Measurements from ENCODE around the gene TALDO1.

TALDO1 gene

DNA sequence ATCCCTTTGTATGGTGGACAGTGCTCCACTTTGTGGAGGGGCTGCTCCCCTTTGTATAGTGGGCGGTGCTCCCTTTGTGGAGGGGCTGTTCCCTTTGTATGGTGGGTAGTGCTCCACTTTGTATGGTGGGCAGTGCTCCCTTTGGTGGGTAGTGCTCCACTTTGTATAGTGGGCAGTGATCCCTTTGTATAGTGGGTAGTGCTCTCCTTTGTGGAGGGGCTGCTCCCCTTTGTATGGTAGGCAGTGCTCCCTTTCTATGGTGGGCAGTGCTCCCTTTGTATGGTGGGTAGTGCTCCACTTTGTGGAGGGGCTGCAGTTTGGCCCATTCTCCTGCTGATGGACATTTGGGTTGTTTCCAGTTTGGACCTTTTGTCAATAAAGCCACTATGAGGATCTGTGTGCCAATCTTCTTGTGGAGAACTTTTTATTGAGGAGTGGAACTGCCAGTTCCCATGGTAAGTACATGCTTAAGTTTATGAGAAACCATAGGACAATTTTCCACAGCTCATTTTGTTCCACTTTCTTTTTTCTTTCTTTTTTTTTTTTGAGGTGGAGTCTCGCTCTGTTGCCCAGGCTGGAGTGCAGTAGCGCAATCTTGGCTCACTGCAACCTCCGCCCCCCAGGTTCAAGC, 4.6 kb upstream of the TALDO1 start:
- Histone ChIP-seq H3K27ac (ENCODE audit: low read depth, low read length) (peak overlapping the region; percentile 41; the same call in 1 of the 2 replicates), H3K4me1 (ENCODE audit: insufficient read depth, low read length) (peaks cover 10% of the 10 kb centered on the region; the same call in 1 of the 2 replicates), H3K9ac (ENCODE audit: low read depth, low read length) (no peak overlapping the region; the same call in 1 of the 2 replicates), H3K27me3 (ENCODE audit: insufficient read depth, low read length) (no peaks in the 10 kb centered on the region), H3K9me3 (ENCODE audit: insufficient read depth, low read depth, low read length) (no peaks in the 10 kb centered on the region), H3K36me3 (ENCODE audit: insufficient read depth, low read length) (no peaks in the 10 kb centered on the region), H3K4me3 (ENCODE audit: low read length) (no peak overlapping the region)
- WGBS, result 85% methylated on average over 4 of the region's 4 CpGs

DNA sequence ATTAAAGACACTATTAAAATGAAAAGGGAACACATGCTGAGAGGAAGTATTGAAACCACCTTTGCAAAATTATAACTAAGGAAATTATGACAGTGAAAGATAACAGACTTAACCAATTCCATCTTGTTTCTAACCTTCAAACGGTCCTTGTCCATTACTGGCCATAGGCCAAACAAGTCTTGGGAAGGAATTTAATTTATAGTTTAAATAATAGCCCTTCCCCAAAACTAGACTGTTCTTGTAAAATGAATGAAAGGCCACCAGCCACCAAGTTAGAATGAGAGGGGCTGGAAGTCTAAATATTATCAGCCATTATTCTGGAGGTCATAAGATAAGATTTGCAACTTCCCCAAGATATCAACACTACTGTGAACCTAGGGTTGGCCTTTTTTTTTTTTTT, 1.8 kb upstream of the TALDO1 start:
- no peak overlapping the region for H3K4me3 ChIP-seq (ENCODE audit: low read length)
- H3K9ac ChIP-seq (ENCODE audit: low read depth, low read length), result no peak overlapping the region
- no peaks in the 10 kb centered on the region for H3K9me3 ChIP-seq (ENCODE audit: insufficient read depth, low read depth, low read length)
- H3K27me3 ChIP-seq (ENCODE audit: insufficient read depth, low read length), result no peaks in the 10 kb centered on the region
- peaks cover 17% of the 10 kb centered on the region; the same call in 1 of the 2 replicates for H3K4me1 ChIP-seq (ENCODE audit: insufficient read depth, low read length)
- H3K36me3 ChIP-seq (ENCODE audit: insufficient read depth, low read length), result no peaks in the 10 kb centered on the region
- no CpG with 5 or more reads among the region's 1 CpG for WGBS
- H3K27ac ChIP-seq (ENCODE audit: low read depth, low read length), result no peak overlapping the region

DNA sequence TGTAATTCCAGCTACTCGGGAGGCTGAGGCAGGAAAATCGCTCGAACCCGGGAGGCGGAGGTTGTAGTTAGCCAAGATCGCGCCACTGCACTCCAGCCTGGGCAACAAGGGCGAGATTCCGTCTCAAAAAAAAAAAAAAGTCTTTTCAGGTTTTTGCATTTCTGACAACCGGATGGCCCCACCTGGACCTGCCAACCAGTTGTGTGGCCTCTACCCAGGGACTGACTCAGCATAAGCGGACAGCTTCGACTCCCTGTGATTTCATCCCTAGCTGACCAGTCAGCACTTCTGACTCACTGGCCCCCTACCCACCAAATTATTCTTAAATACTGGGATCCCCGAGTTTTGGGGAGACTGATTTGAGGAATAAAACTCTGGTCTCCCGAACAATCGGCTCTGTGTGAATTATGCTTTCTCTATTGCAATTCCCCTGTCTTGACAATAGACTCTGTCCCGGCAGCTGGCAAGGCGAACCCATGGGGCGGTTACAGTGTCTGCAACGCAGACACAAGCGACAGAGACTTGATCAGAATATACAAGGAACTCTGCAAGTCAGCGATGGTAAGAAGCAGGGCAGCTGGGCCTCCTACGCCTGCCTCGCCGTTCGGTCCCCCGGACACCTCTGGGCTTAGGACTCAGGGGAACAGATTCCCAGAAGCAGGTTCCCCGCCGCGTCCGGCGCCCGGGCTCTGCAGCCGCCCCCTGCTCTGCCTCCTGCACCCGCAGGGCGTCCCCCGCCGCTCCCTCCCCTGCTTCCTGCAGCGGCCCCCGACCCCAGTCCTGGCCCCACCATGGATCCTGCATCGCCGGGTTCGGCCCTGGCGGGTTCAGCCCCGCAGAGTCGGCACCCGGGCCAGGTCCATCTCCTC, 741 bp upstream of the TALDO1 start:
- peak overlapping the region; percentile 80 for H3K4me3 ChIP-seq (ENCODE audit: low read length)
- H3K27ac ChIP-seq (ENCODE audit: low read depth, low read length), result peak overlapping the region; percentile 93
- no peaks in the 10 kb centered on the region for H3K36me3 ChIP-seq (ENCODE audit: insufficient read depth, low read length)
- no peaks in the 10 kb centered on the region for H3K9me3 ChIP-seq (ENCODE audit: insufficient read depth, low read depth, low read length)
- WGBS, result 23% methylated on average over 46 of the region's 46 CpGs
- H3K4me1 ChIP-seq (ENCODE audit: insufficient read depth, low read length), result peaks cover 17% of the 10 kb centered on the region; the same call in 1 of the 2 replicates
- peak overlapping the region; percentile 80 for H3K9ac ChIP-seq (ENCODE audit: low read depth, low read length)
- no peaks in the 10 kb centered on the region for H3K27me3 ChIP-seq (ENCODE audit: insufficient read depth, low read length)

DNA sequence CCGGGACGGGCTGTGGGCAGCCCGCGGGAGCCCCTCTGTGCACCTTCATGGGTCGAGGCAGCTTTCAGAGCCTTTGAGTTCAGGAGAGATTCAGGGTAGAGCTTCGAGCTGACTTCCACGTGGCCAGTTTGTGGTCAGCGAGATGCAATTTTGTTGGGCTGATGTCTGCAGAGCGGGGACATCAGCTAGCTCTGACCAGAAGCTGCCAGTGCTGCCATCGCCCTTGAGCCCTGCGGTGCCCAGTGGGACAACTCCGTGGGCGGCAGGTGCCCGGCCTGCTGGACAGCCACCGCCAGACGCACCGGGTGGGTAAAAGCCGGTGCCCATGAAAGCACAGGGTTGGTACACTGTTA, 719 bp downstream of the TALDO1 start:
- peaks cover 17% of the 10 kb centered on the region; the same call in 1 of the 2 replicates for H3K4me1 ChIP-seq (ENCODE audit: insufficient read depth, low read length)
- H3K9ac ChIP-seq (ENCODE audit: low read depth, low read length), result peak overlapping the region; percentile 80
- H3K9me3 ChIP-seq (ENCODE audit: insufficient read depth, low read depth, low read length), result no peaks in the 10 kb centered on the region
- peak overlapping the region; percentile 73 for H3K27ac ChIP-seq (ENCODE audit: low read depth, low read length)
- 10% methylated on average over 18 of the region's 18 CpGs for WGBS
- H3K27me3 ChIP-seq (ENCODE audit: insufficient read depth, low read length), result no peaks in the 10 kb centered on the region
- peaks cover 6% of the 10 kb centered on the region; the same call in 1 of the 2 replicates for H3K36me3 ChIP-seq (ENCODE audit: insufficient read depth, low read length)
- H3K4me3 ChIP-seq (ENCODE audit: low read length), result peak overlapping the region; percentile 80

DNA sequence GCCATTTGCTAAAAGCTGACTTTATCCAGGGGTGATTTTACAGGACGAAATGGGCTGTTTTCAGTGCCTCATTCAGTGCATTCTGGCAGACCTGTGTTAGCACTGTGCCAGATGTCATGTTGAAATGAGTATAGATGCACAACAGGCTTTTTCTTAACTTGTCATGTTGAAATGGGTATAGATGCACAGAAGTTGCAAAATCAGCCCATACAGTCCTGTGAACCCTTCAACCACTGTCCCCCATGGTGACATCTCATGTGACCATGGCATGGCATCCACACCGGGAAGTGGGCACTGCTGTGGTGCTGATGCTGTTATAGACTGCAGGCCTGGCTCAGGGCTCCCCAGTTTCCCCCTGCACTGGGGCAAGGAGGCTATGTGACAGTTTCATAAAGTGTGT, 2.5 kb downstream of the TALDO1 start:
- Histone ChIP-seq H3K4me3 (ENCODE audit: low read length) (no peak overlapping the region), H3K9ac (ENCODE audit: low read depth, low read length) (no peak overlapping the region), H3K27ac (ENCODE audit: low read depth, low read length) (no peak overlapping the region), H3K36me3 (ENCODE audit: insufficient read depth, low read length) (peaks cover 6% of the 10 kb centered on the region; the same call in 1 of the 2 replicates), H3K27me3 (ENCODE audit: insufficient read depth, low read length) (no peaks in the 10 kb centered on the region), H3K4me1 (ENCODE audit: insufficient read depth, low read length) (peaks cover 17% of the 10 kb centered on the region; the same call in 1 of the 2 replicates), H3K9me3 (ENCODE audit: insufficient read depth, low read depth, low read length) (no peaks in the 10 kb centered on the region)
- 90% methylated on average over 2 of the region's 2 CpGs for WGBS

DNA sequence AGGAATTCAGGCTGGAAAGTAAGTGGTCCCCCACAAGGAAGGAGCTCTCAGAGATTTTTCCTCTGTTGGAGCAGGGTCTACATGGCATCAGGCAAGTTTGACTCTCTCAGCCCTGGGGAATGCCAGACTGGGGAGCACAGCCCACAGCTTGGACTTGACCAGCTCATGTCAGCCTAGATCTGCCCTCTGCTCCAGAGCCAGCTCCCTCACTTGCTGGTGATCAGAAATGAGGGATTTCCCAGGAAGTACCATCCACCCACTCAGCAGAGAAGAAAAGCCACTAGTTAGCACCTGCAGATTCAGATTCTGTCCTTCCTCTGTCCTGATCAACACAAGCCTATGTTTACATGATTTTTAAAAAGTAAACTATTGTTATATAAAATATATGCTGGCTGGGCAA, 13.0 kb downstream of the TALDO1 start:
- H3K27me3 ChIP-seq (ENCODE audit: insufficient read depth, low read length), result no peaks in the 10 kb centered on the region
- no peak overlapping the region for H3K4me3 ChIP-seq (ENCODE audit: low read length)
- H3K9ac ChIP-seq (ENCODE audit: low read depth, low read length), result no peak overlapping the region
- H3K27ac ChIP-seq (ENCODE audit: low read depth, low read length), result no peak overlapping the region
- H3K36me3 ChIP-seq (ENCODE audit: insufficient read depth, low read length), result peaks cover 91% of the 10 kb centered on the region
- H3K9me3 ChIP-seq (ENCODE audit: insufficient read depth, low read depth, low read length), result no peaks in the 10 kb centered on the region
- peaks cover 7% of the 10 kb centered on the region; the same call in 1 of the 2 replicates for H3K4me1 ChIP-seq (ENCODE audit: insufficient read depth, low read length)

DNA sequence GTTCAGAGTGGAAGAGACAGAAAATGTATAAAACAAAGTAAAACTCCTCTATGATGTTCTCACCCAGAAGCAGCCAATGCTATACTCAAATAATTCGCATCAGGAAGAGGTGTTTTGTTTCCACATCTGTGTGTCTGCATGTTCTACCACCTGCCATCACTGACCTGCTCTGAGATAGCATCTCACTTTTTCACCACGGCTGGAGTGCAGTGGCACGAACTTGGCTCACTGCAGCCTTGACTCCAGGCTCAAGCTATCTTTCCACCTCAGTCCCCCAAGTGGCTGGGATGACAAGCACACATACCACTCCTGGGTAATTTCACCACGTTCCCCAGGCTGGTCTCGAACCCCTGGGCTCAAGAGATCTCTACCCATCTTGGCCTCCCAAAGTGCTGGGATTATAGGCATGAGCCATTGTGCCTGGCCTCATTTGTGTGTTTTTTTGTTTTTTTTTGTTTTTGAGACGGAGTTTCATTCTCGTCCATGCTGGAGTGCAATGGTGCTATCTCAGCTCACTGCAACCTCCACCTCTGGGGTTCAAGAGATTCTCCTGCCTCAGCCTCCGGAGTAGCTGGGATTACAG, 14.4 kb downstream of the TALDO1 start:
- peaks cover 88% of the 10 kb centered on the region for H3K36me3 ChIP-seq (ENCODE audit: insufficient read depth, low read length)
- H3K27me3 ChIP-seq (ENCODE audit: insufficient read depth, low read length), result no peaks in the 10 kb centered on the region
- no peak overlapping the region for H3K4me3 ChIP-seq (ENCODE audit: low read length)
- H3K4me1 ChIP-seq (ENCODE audit: insufficient read depth, low read length), result peaks cover 7% of the 10 kb centered on the region; the same call in 1 of the 2 replicates
- no peak overlapping the region for H3K9ac ChIP-seq (ENCODE audit: low read depth, low read length)
- WGBS, result 94% methylated on average over 8 of the region's 8 CpGs
- no peak overlapping the region for H3K27ac ChIP-seq (ENCODE audit: low read depth, low read length)
- H3K9me3 ChIP-seq (ENCODE audit: insufficient read depth, low read depth, low read length), result no peaks in the 10 kb centered on the region

DNA sequence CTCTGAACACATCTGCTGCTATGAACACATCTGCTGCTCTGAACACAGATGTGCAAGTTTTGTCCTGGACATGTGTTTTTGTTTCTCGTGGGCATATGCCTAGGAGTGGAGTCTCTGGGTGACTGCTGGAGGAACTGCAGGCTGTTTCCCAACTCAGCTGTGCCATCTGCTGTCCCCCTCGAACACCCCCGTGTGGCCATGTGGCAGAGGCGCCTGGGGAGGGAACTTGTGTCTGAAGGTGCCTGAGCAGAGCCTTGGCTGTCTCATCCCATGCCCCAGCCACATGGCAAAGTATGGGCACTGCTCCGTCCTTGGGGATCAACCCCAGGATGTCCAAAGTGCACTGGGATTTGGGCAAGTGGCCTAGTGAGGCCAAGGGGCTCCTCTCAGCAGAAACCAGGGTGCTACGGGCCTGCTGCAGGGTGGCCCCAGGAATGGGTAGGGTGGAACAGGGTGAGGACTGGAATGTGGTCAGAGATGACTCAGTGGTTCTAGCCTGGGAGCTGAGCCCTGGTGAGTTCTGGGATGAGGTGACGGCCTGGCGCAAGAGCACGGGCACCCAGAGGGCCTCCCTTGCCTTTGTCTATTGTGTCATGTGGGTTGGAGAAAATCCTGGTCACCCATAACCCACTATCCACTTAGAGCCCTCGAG, 15.3 kb downstream of the TALDO1 start:
- no peak overlapping the region for H3K9ac ChIP-seq (ENCODE audit: low read depth, low read length)
- 89% methylated on average over 9 of the region's 10 CpGs for WGBS
- peaks cover 88% of the 10 kb centered on the region for H3K36me3 ChIP-seq (ENCODE audit: insufficient read depth, low read length)

DNA sequence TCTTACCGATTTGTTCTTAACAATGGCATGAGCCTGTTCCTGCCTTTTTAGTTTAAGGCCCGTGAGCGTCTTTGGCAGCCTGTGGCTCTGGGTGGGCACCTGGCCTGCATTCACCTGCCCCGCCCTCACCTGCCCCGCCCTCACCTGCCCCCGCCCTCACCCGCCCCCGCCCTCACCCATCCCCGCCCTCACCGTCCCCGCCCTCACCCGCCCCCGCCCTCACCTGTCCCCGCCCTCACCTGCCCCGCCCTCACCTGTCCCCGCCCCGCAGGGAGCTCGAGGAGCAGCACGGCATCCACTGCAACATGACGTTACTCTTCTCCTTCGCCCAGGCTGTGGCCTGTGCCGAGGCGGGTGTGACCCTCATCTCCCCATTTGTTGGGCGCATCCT, 15.8 kb downstream of the TALDO1 start:
- Histone ChIP-seq H3K4me3 (ENCODE audit: low read length) (no peak overlapping the region), H3K9ac (ENCODE audit: low read depth, low read length) (no peak overlapping the region; the same call in 1 of the 2 replicates), H3K4me1 (ENCODE audit: insufficient read depth, low read length) (peaks cover 7% of the 10 kb centered on the region; the same call in 1 of the 2 replicates), H3K27me3 (ENCODE audit: insufficient read depth, low read length) (no peaks in the 10 kb centered on the region), H3K9me3 (ENCODE audit: insufficient read depth, low read depth, low read length) (no peaks in the 10 kb centered on the region), H3K27ac (ENCODE audit: low read depth, low read length) (no peak overlapping the region), H3K36me3 (ENCODE audit: insufficient read depth, low read length) (peaks cover 85% of the 10 kb centered on the region)
- WGBS, result 85% methylated on average over 14 of the region's 24 CpGs

More for the DNA sequence above, 15.3 kb downstream of the TALDO1 start:
- Histone ChIP-seq H3K27ac (ENCODE audit: low read depth, low read length) (peak overlapping the region; percentile 21), H3K4me1 (ENCODE audit: insufficient read depth, low read length) (peaks cover 7% of the 10 kb centered on the region; the same call in 1 of the 2 replicates), H3K9me3 (ENCODE audit: insufficient read depth, low read depth, low read length) (no peaks in the 10 kb centered on the region), H3K27me3 (ENCODE audit: insufficient read depth, low read length) (no peaks in the 10 kb centered on the region), H3K4me3 (ENCODE audit: low read length) (no peak overlapping the region)

DNA sequence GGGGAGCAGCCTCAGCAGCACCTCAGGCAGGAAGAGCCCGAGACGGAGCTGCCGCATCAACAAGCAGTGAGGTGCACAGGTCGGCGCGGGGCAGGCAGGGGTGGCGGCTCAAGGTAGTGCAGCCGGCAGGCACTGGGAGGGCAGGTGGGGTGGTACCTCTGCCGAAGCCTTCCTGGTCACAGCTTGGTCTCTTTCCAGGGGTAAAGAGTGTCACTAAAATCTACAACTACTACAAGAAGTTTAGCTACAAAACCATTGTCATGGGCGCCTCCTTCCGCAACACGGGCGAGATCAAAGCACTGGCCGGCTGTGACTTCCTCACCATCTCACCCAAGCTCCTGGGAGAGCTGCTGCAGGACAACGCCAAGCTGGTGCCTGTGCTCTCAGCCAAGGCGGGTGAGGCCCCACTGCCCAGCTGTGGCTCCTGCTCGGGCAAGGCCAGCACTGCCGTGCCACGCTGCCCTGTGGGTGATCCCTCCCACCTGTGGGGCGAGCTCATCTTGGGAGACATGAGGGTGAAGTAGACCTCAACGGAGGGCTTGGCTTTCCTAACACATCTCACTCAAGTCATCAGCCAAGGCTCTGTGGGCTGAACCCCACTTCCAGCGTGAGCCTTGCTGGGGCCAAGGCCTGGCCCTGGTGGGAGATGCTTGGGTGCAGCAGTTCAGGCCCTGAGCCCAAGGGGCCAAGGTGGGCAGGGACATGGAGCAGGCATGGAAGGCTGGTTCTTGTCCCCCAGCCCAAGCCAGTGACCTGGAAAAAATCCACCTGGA, 16.5 kb downstream of the TALDO1 start:
- Histone ChIP-seq H3K27ac (ENCODE audit: low read depth, low read length) (no peak overlapping the region), H3K9me3 (ENCODE audit: insufficient read depth, low read depth, low read length) (no peaks in the 10 kb centered on the region), H3K36me3 (ENCODE audit: insufficient read depth, low read length) (peaks cover 79% of the 10 kb centered on the region), H3K4me3 (ENCODE audit: low read length) (no peak overlapping the region), H3K27me3 (ENCODE audit: insufficient read depth, low read length) (no peaks in the 10 kb centered on the region), H3K4me1 (ENCODE audit: insufficient read depth, low read length) (peaks cover 7% of the 10 kb centered on the region; the same call in 1 of the 2 replicates), H3K9ac (ENCODE audit: low read depth, low read length) (no peak overlapping the region; the same call in 1 of the 2 replicates)
- WGBS, result 94% methylated on average over 22 of the region's 22 CpGs
